SK-N-SH treated with all-trans-retinoic acid at 6 μM for 48 hours (cell line): ENCODE data around the gene AVEN.

Experiments
- ATAC-seq: fragments of 200-7000 bp; cut with Tn5 transposase; 3 replicates; pipeline ENCODE4 v1.9.1; 2020; ENCODE audit warnings: mild to moderate bottlenecking, moderate library complexity
- ARNTL ChIP-seq: fragments of 450-650 bp; formaldehyde crosslinking; IDR thresholded peaks from 2 replicates; pipeline ENCODE4 v1.5.0; 2020; ENCODE audit warnings: low read depth, mild to moderate bottlenecking, moderate library complexity, borderline replicate concordance
- BACH2 ChIP-seq: fragments of 250-450 bp; sonication (Bioruptor Pico); IDR thresholded peaks from 2 replicates; pipeline ENCODE4 v1.9.0; 2021; ENCODE audit warnings: mild to moderate bottlenecking, borderline replicate concordance
- CSDC2 ChIP-seq: fragments of 250-450 bp; sonication (Bioruptor Pico); IDR thresholded peaks from 2 replicates; pipeline ENCODE4 v1.5.0; 2020; ENCODE audit warnings: mild to moderate bottlenecking, moderate library complexity
- ESRRG ChIP-seq: fragments of 250-450 bp; sonication (Bioruptor Pico); IDR thresholded peaks from 2 replicates; pipeline ENCODE4 v1.6.1; 2021; ENCODE audit warnings: mild to moderate bottlenecking
- GLIS3 ChIP-seq: fragments of 250-450 bp; sonication (Bioruptor Pico); IDR thresholded peaks from 2 replicates; pipeline ENCODE4 v1.5.0; 2020; ENCODE audit warnings: mild to moderate bottlenecking, moderate library complexity
- ISL1 ChIP-seq: fragments of 250-450 bp; sonication (Bioruptor Pico); IDR thresholded peaks from 2 replicates; pipeline ENCODE4 v2.1.2; 2022; ENCODE audit warnings: mild to moderate bottlenecking, moderate library complexity
- OSR1 ChIP-seq: fragments of 250-450 bp; sonication (Bioruptor Pico); IDR thresholded peaks from 2 replicates; pipeline ENCODE4 v1.8.0; 2022; ENCODE audit warnings: moderate library complexity, mild to moderate bottlenecking, inconsistent platforms
- PPARA ChIP-seq: fragments of 250-450 bp; sonication (Bioruptor Pico); IDR thresholded peaks from 2 replicates; pipeline ENCODE4 v1.5.0; 2020; ENCODE audit warnings: mild to moderate bottlenecking, borderline replicate concordance
- TCF4 ChIP-seq: fragments of 250-450 bp; sonication (Bioruptor Pico); IDR thresholded peaks from 2 replicates; pipeline ENCODE4 v1.8.0; 2021; ENCODE audit warnings: mild to moderate bottlenecking, moderate library complexity, borderline replicate concordance
- TOX ChIP-seq: fragments of 250-450 bp; sonication (Bioruptor Pico); IDR thresholded peaks from 2 replicates; pipeline ENCODE4 v1.8.0; 2021; ENCODE audit warnings: mild to moderate bottlenecking, moderate library complexity, borderline replicate concordance
- ZC3H10 ChIP-seq: fragments of 250-450 bp; sonication (Bioruptor Pico); IDR thresholded peaks from 2 replicates; pipeline ENCODE4 v1.5.1; 2021; ENCODE audit warnings: mild to moderate bottlenecking, moderate library complexity
- ZFP3 ChIP-seq: fragments of 250-450 bp; sonication (Bioruptor Pico); IDR thresholded peaks from 2 replicates; pipeline ENCODE4 v1.5.0; 2020; ENCODE audit warnings: mild to moderate bottlenecking, moderate library complexity
- ZFP30 ChIP-seq: fragments of 450-650 bp; formaldehyde crosslinking; IDR thresholded peaks from 2 replicates; pipeline ENCODE4 v1.5.0; 2022; ENCODE audit warnings: mild to moderate bottlenecking, moderate library complexity
- ZNF565 ChIP-seq: fragments of 450-650 bp; formaldehyde crosslinking; conservative IDR thresholded peaks from 2 replicates; pipeline ENCODE4 v1.5.0; 2020; ENCODE audit warnings: low read depth, mild to moderate bottlenecking, moderate library complexity
- ZNF70 ChIP-seq: fragments of 450-650 bp; formaldehyde crosslinking; IDR thresholded peaks from 2 replicates; pipeline ENCODE4 v1.5.0; 2020; ENCODE audit warnings: mild to moderate bottlenecking, moderate library complexity
- ZNF8 ChIP-seq: fragments of 450-650 bp; formaldehyde crosslinking; IDR thresholded peaks from 2 replicates; pipeline ENCODE4 v1.5.0; 2020; ENCODE audit warnings: mild to moderate bottlenecking, moderate library complexity
- TF ChIP-seq, protein P1 (sequence below): fragments of 250-450 bp; sonication (Bioruptor Pico); IDR thresholded peaks from 2 replicates; pipeline ENCODE4 v1.5.1; 2020; ENCODE audit warnings: low read depth, mild to moderate bottlenecking, moderate library complexity
- TF ChIP-seq, protein P2 (sequence below): fragments of 250-450 bp; sonication (Bioruptor Pico); IDR thresholded peaks from 2 replicates; pipeline ENCODE4 v1.8.0; 2021; ENCODE audit warnings: low read depth, mild to moderate bottlenecking, moderate library complexity, borderline replicate concordance
- TF ChIP-seq, protein P3 (sequence below): fragments of 250-450 bp; sonication (Bioruptor Pico); IDR thresholded peaks from 2 replicates; pipeline ENCODE4 v1.5.0; 2020; ENCODE audit warnings: mild to moderate bottlenecking, moderate library complexity
- TF ChIP-seq, protein P4 (sequence below): fragments of 250-450 bp; sonication (Bioruptor Pico); IDR thresholded peaks from 2 replicates; pipeline ENCODE4 v1.5.1; 2021; ENCODE audit warnings: mild to moderate bottlenecking, moderate library complexity
- TF ChIP-seq, protein P5 (sequence below): fragments of 250-450 bp; sonication (Bioruptor Pico); IDR thresholded peaks from 2 replicates; pipeline ENCODE4 v1.8.0; 2020; ENCODE audit warnings: mild to moderate bottlenecking, moderate library complexity, borderline replicate concordance

AVEN gene

DNA sequence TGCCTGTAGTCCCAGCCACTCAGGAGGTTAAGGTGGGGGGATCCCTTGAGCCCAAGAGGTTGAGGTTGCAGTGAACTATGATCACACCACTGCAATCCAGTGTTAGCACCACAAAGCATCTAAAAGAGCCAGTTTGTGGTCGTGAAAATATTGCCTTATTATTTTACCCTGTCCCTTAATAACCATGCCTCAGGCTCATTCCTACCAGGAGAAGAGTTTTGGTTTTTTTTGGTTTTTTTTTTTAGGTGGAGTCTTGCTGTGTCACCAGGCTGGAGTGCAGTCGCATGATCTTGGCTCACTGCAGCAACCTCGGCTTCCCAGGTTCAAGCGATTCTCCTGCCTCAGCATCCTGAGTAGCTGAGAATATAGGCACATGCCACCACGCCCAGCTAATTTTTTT lies 17.9 kb upstream of the AVEN start (continued):
- TF ChIP-seq, protein P1, sequence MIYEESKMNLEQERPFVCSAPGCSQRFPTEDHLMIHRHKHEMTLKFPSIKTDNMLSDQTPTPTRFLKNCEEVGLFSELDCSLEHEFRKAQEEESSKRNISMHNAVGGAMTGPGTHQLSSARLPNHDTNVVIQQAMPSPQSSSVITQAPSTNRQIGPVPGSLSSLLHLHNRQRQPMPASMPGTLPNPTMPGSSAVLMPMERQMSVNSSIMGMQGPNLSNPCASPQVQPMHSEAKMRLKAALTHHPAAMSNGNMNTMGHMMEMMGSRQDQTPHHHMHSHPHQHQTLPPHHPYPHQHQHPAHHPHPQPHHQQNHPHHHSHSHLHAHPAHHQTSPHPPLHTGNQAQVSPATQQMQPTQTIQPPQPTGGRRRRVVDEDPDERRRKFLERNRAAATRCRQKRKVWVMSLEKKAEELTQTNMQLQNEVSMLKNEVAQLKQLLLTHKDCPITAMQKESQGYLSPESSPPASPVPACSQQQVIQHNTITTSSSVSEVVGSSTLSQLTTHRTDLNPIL (CRISPR knock-in tag), result no peak
- TF ChIP-seq TCF4 (CRISPR knock-in tag) (no peak), OSR1 (CRISPR knock-in tag) (no peak), ZNF8 (CRISPR knock-in tag) (no peak), ZC3H10 (no peak), ISL1 (CRISPR knock-in tag) (no peak)
- TF ChIP-seq, all 23 proteins: peak for 0

DNA sequence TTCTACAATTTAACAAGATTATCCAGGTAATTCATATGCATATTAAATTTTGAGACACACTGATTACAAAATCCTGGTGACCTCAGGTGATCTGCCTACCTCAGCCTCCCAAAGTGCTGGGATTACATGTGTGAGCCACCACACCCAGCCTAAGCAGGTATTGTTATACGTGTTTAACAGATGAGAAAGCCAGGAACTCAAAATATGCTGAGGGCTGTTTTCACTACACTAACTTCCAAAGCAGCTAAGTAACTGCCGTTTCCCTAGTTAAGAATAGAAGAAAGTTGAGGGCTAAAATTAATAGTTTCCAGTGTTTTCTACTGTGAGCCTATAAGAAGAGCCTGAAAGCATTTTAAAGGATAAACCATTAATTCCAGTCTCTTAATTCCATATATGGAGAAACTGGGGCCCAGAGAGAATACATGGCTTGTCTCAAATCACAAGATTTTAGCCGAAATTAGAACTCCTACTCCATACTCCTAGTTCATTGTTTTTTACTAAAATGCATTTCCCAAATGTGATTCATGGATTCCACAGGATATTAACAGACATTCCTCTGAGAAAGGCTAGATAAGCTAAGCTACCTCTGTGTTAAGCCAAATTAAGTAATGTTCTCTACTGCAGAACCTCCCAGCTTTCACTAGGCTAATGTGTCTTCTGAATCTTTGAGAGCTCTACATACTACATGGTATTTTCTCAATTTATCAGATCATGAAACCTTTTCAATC lies 17.0 kb upstream of the AVEN start:
- TF ChIP-seq ARNTL (CRISPR knock-in tag) (no peak), ZFP3 (peak; percentile 83), GLIS3 (no peak), ESRRG (no peak), ZNF70 (CRISPR knock-in tag) (no peak), PPARA (CRISPR knock-in tag) (no peak), ZC3H10 (no peak), TOX (CRISPR knock-in tag) (no peak), BACH2 (CRISPR knock-in tag) (no peak), ISL1 (CRISPR knock-in tag) (peak; percentile 75), ZNF8 (CRISPR knock-in tag) (no peak)
- TF ChIP-seq, protein P2, sequence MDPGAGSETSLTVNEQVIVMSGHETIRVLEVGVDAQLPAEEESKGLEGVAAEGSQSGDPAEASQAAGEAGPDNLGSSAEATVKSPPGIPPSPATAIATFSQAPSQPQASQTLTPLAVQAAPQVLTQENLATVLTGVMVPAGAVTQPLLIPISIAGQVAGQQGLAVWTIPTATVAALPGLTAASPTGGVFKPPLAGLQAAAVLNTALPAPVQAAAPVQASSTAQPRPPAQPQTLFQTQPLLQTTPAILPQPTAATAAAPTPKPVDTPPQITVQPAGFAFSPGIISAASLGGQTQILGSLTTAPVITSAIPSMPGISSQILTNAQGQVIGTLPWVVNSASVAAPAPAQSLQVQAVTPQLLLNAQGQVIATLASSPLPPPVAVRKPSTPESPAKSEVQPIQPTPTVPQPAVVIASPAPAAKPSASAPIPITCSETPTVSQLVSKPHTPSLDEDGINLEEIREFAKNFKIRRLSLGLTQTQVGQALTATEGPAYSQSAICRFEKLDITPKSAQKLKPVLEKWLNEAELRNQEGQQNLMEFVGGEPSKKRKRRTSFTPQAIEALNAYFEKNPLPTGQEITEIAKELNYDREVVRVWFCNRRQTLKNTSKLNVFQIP (CRISPR knock-in tag), result no peak
- TF ChIP-seq, protein P3, sequence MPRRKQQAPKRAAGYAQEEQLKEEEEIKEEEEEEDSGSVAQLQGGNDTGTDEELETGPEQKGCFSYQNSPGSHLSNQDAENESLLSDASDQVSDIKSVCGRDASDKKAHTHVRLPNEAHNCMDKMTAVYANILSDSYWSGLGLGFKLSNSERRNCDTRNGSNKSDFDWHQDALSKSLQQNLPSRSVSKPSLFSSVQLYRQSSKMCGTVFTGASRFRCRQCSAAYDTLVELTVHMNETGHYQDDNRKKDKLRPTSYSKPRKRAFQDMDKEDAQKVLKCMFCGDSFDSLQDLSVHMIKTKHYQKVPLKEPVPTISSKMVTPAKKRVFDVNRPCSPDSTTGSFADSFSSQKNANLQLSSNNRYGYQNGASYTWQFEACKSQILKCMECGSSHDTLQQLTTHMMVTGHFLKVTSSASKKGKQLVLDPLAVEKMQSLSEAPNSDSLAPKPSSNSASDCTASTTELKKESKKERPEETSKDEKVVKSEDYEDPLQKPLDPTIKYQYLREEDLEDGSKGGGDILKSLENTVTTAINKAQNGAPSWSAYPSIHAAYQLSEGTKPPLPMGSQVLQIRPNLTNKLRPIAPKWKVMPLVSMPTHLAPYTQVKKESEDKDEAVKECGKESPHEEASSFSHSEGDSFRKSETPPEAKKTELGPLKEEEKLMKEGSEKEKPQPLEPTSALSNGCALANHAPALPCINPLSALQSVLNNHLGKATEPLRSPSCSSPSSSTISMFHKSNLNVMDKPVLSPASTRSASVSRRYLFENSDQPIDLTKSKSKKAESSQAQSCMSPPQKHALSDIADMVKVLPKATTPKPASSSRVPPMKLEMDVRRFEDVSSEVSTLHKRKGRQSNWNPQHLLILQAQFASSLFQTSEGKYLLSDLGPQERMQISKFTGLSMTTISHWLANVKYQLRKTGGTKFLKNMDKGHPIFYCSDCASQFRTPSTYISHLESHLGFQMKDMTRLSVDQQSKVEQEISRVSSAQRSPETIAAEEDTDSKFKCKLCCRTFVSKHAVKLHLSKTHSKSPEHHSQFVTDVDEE (CRISPR knock-in tag), result no peak
- TF ChIP-seq, protein P4, sequence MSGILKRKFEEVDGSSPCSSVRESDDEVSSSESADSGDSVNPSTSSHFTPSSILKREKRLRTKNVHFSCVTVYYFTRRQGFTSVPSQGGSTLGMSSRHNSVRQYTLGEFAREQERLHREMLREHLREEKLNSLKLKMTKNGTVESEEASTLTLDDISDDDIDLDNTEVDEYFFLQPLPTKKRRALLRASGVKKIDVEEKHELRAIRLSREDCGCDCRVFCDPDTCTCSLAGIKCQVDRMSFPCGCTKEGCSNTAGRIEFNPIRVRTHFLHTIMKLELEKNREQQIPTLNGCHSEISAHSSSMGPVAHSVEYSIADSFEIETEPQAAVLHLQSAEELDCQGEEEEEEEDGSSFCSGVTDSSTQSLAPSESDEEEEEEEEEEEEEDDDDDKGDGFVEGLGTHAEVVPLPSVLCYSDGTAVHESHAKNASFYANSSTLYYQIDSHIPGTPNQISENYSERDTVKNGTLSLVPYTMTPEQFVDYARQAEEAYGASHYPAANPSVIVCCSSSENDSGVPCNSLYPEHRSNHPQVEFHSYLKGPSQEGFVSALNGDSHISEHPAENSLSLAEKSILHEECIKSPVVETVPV (CRISPR knock-in tag), result no peak
- peak; percentile 89 for ATAC-seq

DNA sequence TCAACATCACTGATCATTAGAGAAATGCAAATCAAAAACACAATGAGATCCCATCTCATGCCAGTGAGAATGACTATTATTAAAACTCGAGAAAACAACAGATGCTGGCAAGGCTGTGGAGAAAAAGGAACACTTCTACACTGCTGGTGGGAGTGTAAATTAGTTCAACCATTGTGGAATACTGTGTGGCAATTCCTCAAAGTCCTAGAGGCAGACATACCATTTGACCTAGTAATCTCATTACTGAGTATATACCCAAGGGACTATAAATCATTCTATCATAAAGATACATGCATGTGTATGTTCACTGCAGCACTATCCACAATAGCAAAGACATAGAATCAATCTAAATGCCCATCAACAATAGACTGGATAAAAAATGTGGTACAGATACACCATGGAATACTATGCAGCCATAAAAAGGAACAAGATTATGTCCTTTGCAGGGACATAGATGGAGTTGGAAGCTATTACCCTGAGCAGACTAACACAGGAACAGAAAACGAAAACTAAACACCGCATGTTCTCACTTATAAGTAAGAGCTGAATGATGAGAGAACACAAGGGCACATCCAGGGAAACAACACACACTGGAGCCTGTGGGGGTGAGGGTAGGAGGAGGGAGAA lies 15.2 kb upstream of the AVEN start:
- ATAC-seq, result no peak
- no peak for TF ChIP-seq BACH2 (CRISPR knock-in tag)
- no peak for TF ChIP-seq ZNF8 (CRISPR knock-in tag)
- no peak for TF ChIP-seq CSDC2 (CRISPR knock-in tag)
- no peak for TF ChIP-seq ZNF565 (CRISPR knock-in tag)
- TF ChIP-seq, protein P4 (CRISPR knock-in tag), result no peak
- no peak for TF ChIP-seq GLIS3
- TF ChIP-seq OSR1 (CRISPR knock-in tag), result no peak
- no peak for TF ChIP-seq ZFP3
- no peak for TF ChIP-seq TOX (CRISPR knock-in tag)
- TF ChIP-seq, protein P3 (CRISPR knock-in tag), result no peak
- TF ChIP-seq PPARA (CRISPR knock-in tag), result no peak
- TF ChIP-seq, protein P5, sequence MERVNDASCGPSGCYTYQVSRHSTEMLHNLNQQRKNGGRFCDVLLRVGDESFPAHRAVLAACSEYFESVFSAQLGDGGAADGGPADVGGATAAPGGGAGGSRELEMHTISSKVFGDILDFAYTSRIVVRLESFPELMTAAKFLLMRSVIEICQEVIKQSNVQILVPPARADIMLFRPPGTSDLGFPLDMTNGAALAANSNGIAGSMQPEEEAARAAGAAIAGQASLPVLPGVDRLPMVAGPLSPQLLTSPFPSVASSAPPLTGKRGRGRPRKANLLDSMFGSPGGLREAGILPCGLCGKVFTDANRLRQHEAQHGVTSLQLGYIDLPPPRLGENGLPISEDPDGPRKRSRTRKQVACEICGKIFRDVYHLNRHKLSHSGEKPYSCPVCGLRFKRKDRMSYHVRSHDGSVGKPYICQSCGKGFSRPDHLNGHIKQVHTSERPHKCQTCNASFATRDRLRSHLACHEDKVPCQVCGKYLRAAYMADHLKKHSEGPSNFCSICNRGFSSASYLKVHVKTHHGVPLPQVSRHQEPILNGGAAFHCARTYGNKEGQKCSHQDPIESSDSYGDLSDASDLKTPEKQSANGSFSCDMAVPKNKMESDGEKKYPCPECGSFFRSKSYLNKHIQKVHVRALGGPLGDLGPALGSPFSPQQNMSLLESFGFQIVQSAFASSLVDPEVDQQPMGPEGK (CRISPR knock-in tag), result no peak
- no peak for TF ChIP-seq ZNF70 (CRISPR knock-in tag)
- TF ChIP-seq ZFP30 (CRISPR knock-in tag), result no peak
